ENCODE data around the gene MRNIP.

The MRNIP gene

GRCh38 chr5:179827680-179828079, 30.9 kb downstream of the MRNIP start:
- TF ChIP-seq, protein P1, sequence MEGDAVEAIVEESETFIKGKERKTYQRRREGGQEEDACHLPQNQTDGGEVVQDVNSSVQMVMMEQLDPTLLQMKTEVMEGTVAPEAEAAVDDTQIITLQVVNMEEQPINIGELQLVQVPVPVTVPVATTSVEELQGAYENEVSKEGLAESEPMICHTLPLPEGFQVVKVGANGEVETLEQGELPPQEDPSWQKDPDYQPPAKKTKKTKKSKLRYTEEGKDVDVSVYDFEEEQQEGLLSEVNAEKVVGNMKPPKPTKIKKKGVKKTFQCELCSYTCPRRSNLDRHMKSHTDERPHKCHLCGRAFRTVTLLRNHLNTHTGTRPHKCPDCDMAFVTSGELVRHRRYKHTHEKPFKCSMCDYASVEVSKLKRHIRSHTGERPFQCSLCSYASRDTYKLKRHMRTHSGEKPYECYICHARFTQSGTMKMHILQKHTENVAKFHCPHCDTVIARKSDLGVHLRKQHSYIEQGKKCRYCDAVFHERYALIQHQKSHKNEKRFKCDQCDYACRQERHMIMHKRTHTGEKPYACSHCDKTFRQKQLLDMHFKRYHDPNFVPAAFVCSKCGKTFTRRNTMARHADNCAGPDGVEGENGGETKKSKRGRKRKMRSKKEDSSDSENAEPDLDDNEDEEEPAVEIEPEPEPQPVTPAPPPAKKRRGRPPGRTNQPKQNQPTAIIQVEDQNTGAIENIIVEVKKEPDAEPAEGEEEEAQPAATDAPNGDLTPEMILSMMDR (IDR thresholded peaks at IDR 0.05; ENCODE audit: insufficient read depth, low read depth, low read length, missing control alignments): no peak
- DNase-seq (ENCODE audit: low read depth): no peak
- H3K4me3 ChIP-seq (ENCODE audit: low read depth, low read length): no peak overlapping the region

DNA sequence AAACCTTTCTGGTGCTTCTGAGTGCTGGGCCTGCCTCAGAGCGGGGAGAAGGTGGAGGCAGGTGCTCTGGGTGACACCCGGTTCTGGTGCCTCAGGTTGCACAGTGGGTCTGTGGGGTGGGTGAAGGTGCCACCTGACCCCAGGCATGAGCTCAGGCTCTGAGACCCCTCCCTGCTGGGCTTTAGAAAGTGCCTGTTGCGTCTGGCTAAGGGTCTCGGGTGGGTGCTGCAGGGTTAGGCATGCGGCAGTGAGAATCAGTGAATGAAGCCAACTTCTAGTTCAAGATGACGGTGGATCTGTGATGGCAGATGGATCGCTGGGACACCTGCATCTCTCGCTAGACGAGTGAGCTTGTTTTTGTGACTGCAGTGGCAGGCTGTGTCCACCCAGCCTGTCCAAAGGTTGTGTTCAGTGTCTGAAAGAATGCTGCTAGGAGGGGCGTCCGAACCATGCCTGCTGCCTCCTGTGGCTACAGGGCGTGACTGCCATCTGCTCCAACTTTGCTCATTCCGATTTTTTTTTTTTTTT, 32.9 kb downstream of the MRNIP start:
- no peak overlapping the region for H3K4me3 ChIP-seq (ENCODE audit: low read depth, low read length)
- DNase-seq (ENCODE audit: low read depth): no peak
- TF ChIP-seq, protein P1 (IDR thresholded peaks at IDR 0.05; ENCODE audit: insufficient read depth, low read depth, low read length, missing control alignments): no peak

- no peak for DNase-seq (ENCODE audit: low read depth)
- H3K4me3 ChIP-seq (ENCODE audit: low read depth, low read length): no peak overlapping the region
- TF ChIP-seq, protein P1 (IDR thresholded peaks at IDR 0.05; ENCODE audit: insufficient read depth, low read depth, low read length, missing control alignments): no peak
Measured at GRCh38 chr5:179824745-179825112, 33.9 kb downstream of the MRNIP start.

DNA sequence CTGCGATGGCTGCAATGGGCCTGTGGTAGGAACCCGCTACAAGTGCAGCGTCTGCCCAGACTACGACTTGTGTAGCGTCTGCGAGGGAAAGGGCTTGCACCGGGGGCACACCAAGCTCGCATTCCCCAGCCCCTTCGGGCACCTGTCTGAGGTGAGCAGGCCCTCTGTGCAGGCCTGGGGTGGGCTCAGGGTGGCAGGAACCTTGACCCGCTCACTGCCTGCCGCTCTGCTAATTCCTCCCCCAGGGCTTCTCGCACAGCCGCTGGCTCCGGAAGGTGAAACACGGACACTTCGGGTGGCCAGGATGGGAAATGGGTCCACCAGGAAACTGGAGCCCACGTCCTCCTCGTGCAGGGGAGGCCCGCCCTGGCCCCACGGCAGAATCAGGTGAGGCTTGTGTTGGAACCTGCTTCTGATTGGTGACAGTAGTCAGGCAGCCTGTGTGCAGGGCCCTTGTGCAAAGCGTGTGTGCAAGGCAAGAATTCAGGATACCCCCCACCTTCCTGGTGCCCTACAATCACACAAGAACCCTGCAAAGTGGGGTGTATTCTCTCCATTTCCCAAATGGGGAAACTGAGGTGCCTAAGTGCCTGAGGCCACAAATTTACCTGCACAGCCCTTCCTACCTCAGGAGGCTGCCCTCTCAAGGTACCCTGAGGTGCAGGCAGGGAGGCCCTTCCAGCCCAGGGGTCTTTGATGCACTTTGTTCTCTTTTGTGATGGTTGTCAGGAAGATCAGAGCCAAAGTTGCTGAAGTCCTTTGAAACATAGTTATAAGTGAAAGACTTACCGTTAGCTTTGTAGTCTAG, 34.5 kb downstream of the MRNIP start:
- DNase-seq (ENCODE audit: low read depth): no peak
- H3K4me3 ChIP-seq (ENCODE audit: low read depth, low read length): no peak overlapping the region
- TF ChIP-seq, protein P1 (IDR thresholded peaks at IDR 0.05; ENCODE audit: insufficient read depth, low read depth, low read length, missing control alignments): no peak

DNA sequence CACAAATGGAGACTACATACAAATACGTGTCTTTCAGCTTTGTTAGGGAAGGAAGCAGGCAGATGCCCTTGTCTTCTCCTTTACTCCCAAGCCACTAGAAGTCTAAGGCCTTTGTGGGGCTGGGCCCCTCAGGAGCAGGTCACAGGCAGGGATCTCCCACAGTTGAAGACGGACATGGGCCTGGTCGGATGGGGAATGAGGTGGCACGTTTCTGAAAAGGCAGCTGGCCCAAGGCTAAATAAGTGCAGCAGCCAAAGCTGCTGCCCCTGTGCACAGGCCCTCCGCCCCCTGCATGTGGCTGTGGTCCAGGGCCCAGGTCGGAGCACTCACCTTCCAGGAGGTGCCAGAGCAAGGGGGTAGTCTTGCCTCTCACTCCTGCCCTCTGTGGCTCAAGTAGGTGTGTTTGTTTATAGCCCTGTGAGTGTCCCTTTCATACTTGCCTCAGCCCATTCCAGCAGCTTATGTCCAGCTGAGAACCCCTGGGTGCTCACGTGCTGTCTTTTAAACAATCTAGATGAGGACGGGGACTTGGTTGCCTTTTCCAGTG, 36.1 kb downstream of the MRNIP start:
- TF ChIP-seq, protein P1 (IDR thresholded peaks at IDR 0.05; ENCODE audit: insufficient read depth, low read depth, low read length, missing control alignments): no peak
- no peak for DNase-seq (ENCODE audit: low read depth)
- H3K4me3 ChIP-seq (ENCODE audit: low read depth, low read length): no peak overlapping the region

- peak overlapping the region; percentile 87 for H3K4me3 ChIP-seq (ENCODE audit: low read depth, low read length)
- no peak for DNase-seq (ENCODE audit: low read depth)
- TF ChIP-seq, protein P1 (IDR thresholded peaks at IDR 0.05; ENCODE audit: insufficient read depth, low read depth, low read length, missing control alignments): no peak
Measured at GRCh38 chr5:179822059-179822432, 36.6 kb downstream of the MRNIP start.

Measured in GM12865 (cell line).